Testis (tissue), 3 donors: Measurements from ENCODE around the gene TBX2. TPM values are rescaled to one million over a fixed set of nuclear protein-coding genes. Genes with fewer than 3 reads are reported as not detected.

ENCODE experiments used
- DNase-seq: peaks from one replicate; pipeline ENCODE4 v3.0.0-alpha.2; 2019
- H3K27ac ChIP-seq, 2 donors: fragments of 200-600 bp; sonication (generic); one replicate each; pipeline ENCODE4 v1.5.1; 2019
- H3K27me3 ChIP-seq: fragments of 200-600 bp; sonication (generic); one replicate; pipeline ENCODE4 v1.5.1; 2019
- H3K36me3 ChIP-seq: fragments of 200-600 bp; sonication (generic); one replicate; pipeline ENCODE4 v1.5.1; 2017; ENCODE audit warnings: low read depth; ENCODE audit errors: missing control alignments
- H3K4me1 ChIP-seq: fragments of 200-600 bp; sonication (generic); one replicate; pipeline ENCODE4 v1.5.1; 2019
- H3K4me3 ChIP-seq, 2 donors: fragments of 200-600 bp; sonication (generic); one replicate each; pipeline ENCODE4 v1.5.1; 2017 to 2019
- H3K9me3 ChIP-seq: fragments of 200-600 bp; sonication (generic); one replicate; pipeline ENCODE4 v1.5.1; 2017
- CTCF ChIP-seq, 3 experiments: fragments of 450-650 bp in 2 of 3; fragments of 200-600 bp in 1 of 3; sonication (generic) in 1 of 3; IDR thresholded peaks; one replicate each; pipeline ENCODE4 v1.5.1; 2016 to 2019; ENCODE audit warnings: antibody characterized with exemption in 3 of 3, mild to moderate bottlenecking in 2 of 3, moderate library complexity in 1 of 3
- POLR2A ChIP-seq: fragments of 450-650 bp; IDR thresholded peaks from one replicate; pipeline ENCODE4 v1.6.1; 2017; ENCODE audit warnings: antibody characterized with exemption, mild to moderate bottlenecking, moderate library complexity
- WGBS, 2 donors: methylation state at CpG; one replicate each; pipeline ENCODE4 v1.1.5; 2018; 5-methylcytosine and 5-hydroxymethylcytosine counted together
- intact Hi-C: fragments of 100-400 bp; cut with DNase I; formaldehyde crosslinking; loops from one replicate; pipeline ENCODE4 v1.15.1; 2023; ENCODE audit warnings: low total_unique reads
- polyA plus RNA-seq: library from polyadenylated mRNA; stranded (reverse); fragments of 350-450 nt; fragmentation: Illumina TruSeq; extraction: RNeasy Lipid Tissue Mini Kit (QIAGEN cat#74804); gene quantifications from one replicate; pipeline ENCODE4 v1.2.3, GENCODE V29; 2014; ENCODE audit warnings: low read depth, low replicate concordance; ENCODE audit not compliant: insufficient read depth
- total RNA-seq, 2 donors: library from RNA; depleted of rRNA; stranded (reverse); fragments of >200 nt; gene quantifications; one replicate each; pipeline ENCODE4 v1.2.3, GENCODE V29; 2016

TBX2 gene
- total and polyA plus RNA-seq, 3 donors from 2014 or later, result 14.8 to 29.6 (median 20.1) TPM

- H3K36me3 ChIP-seq, result no peaks in the 10 kb centered on the region
- no peak for TF ChIP-seq CTCF (IDR thresholded peaks at IDR 0.05)
- no peak for TF ChIP-seq POLR2A
- H3K4me3 ChIP-seq, result peak overlapping the region; percentile 59 to 64
- peak overlapping the region; percentile 88 to 95 for H3K27ac ChIP-seq
- no peaks in the 10 kb centered on the region for H3K9me3 ChIP-seq
- WGBS, 2 donors, result 1% methylated on average over 18 to 64 of the region's 75 CpGs
- H3K4me1 ChIP-seq, result peaks cover 19% of the 10 kb centered on the region
- intact Hi-C loops, result no loop called here
- no peaks in the 10 kb centered on the region for H3K27me3 ChIP-seq
- no peak for DNase-seq
Measured at GRCh38 chr17:61411261-61412142, 11.9 kb downstream of the TBX2 start.

- TF ChIP-seq CTCF (IDR thresholded peaks at IDR 0.05) (peak; percentile 96 to 98 (median 97)), POLR2A (no peak)
- Histone ChIP-seq H3K4me1 (peaks cover 20% of the 10 kb centered on the region), H3K27me3 (no peaks in the 10 kb centered on the region), H3K27ac (peak overlapping the region; percentile 88 to 95), H3K9me3 (no peaks in the 10 kb centered on the region), H3K36me3 (no peaks in the 10 kb centered on the region), H3K4me3 (peak overlapping the region; percentile 59 to 64)
- 1% methylated on average over 32 of the region's 69 CpGs; no CpG with 5 or more reads in 1 of the 2 donors for WGBS, 2 donors
- DNase-seq, result peak; percentile 84
- intact Hi-C loops, result no loop called here
Measured at GRCh38 chr17:61412143-61412859, 12.7 kb downstream of the TBX2 start.

DNA sequence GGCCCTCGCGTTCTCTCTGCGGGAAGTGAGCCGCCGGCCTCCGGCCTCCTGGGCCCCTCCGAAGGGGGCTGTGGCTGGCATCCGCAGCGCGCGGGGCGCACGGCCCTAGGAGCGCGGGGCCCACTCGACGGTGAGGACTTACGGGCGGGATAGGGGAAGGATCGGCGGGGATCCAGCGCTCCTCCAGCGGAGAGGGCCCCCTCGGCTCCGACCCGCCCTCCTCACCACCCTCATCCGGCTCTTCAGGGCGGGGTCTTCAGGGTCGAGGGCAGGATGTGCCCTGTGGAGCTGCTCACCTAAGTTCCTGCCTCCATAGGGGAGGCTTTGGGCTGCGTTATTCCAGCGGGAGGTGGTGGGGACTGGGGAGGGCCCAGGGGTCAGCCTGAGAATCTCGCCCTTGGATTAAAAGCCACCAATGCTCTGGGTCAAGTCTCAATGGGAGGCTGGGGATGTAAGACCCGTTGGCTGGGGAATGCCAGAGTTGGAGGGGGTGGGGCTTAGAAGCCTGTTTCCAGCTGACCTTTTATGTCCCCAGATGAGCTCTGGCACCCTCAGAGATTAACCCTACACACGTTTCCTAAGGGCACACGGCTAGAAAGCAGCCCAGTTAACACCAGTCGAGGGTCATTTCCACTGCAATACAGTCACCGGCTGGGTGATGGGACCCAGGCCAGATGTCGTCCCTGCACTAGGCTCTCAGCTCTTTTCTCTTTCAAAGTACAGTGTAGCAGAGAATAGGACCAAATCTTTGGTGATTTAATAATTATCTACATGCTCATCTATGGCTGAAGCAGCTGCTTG, 13.4 kb downstream of the TBX2 start:
- 8 to 18% methylated on average over 5 to 30 of the region's 38 CpGs for WGBS, 2 donors

More for the DNA sequence above, 13.4 kb downstream of the TBX2 start:
- Histone ChIP-seq H3K4me3 (peak overlapping the region; percentile 59 to 64), H3K36me3 (no peaks in the 10 kb centered on the region), H3K4me1 (peaks cover 13% of the 10 kb centered on the region), H3K9me3 (no peaks in the 10 kb centered on the region), H3K27me3 (no peaks in the 10 kb centered on the region), H3K27ac (peak overlapping the region; percentile 88 to 95)
- no peak for DNase-seq
- TF ChIP-seq POLR2A (no peak), CTCF (IDR thresholded peaks at IDR 0.05) (no peak)
- intact Hi-C loops, result no loop called here
